H9 (cell line): ENCODE data around the gene MPHOSPH6. TPM values are rescaled to one million over a fixed set of nuclear protein-coding genes. Genes with fewer than 3 reads are reported as not detected.

ENCODE experiments used
- DNase-seq: peaks from one replicate; pipeline ENCODE4 v3.0.0-alpha.2; 2017
- H2AFZ ChIP-seq: one replicate; pipeline ENCODE4 v1.6.1; 2013; ENCODE audit warnings: mild to moderate bottlenecking, low read length, control low read depth, moderate library complexity
- H2AK5ac ChIP-seq: 2 replicates; pipeline ENCODE4 v1.6.1; 2013; ENCODE audit warnings: low read length, control low read depth, mixed read lengths; ENCODE audit not compliant: insufficient read length
- H2BK120ac ChIP-seq: one replicate; pipeline ENCODE4 v1.6.1; 2013; ENCODE audit warnings: low read depth, mild to moderate bottlenecking, low read length, control low read depth, inconsistent platforms; ENCODE audit not compliant: poor library complexity, severe bottlenecking
- H2BK12ac ChIP-seq: 2 replicates; pipeline ENCODE4 v1.6.1; 2013; ENCODE audit warnings: low read length, control low read depth, mixed read lengths, low read depth; ENCODE audit not compliant: insufficient read length
- H2BK15ac ChIP-seq: 2 replicates; pipeline ENCODE4 v1.6.1; 2013; ENCODE audit warnings: low read depth, low read length, control low read depth
- H2BK20ac ChIP-seq: one replicate; pipeline ENCODE4 v1.6.1; 2013; ENCODE audit warnings: low read depth, mild to moderate bottlenecking, low read length, control low read depth, inconsistent platforms; ENCODE audit not compliant: poor library complexity, severe bottlenecking
- H2BK5ac ChIP-seq: 2 replicates; pipeline ENCODE4 v1.6.1; 2013; ENCODE audit warnings: low read length, control low read depth, mixed read lengths; ENCODE audit not compliant: insufficient read length
- H3K14ac ChIP-seq: 2 replicates; pipeline ENCODE4 v1.6.1; 2013; ENCODE audit warnings: low read length, control low read depth; ENCODE audit not compliant: insufficient read depth
- H3K18ac ChIP-seq: 2 replicates; pipeline ENCODE4 v1.6.1; 2013; ENCODE audit warnings: low read depth, mild to moderate bottlenecking, mixed read lengths, low read length, control low read depth; ENCODE audit not compliant: insufficient read length
- H3K23ac ChIP-seq: 2 replicates; pipeline ENCODE4 v1.6.1; 2013; ENCODE audit warnings: low read length, control low read depth, mixed read lengths, low read depth; ENCODE audit not compliant: insufficient read length
- H3K23me2 ChIP-seq: 2 replicates; pipeline ENCODE4 v1.6.1; 2013; ENCODE audit warnings: low read depth, mild to moderate bottlenecking, mixed read lengths, low read length, control low read depth; ENCODE audit not compliant: insufficient read length, poor library complexity, severe bottlenecking
- H3K27ac ChIP-seq: 2 replicates; pipeline ENCODE4 v1.5.1; 2013; ENCODE audit warnings: low read length, control low read depth, mixed read lengths, low read depth; ENCODE audit not compliant: insufficient read length
- H3K27me3 ChIP-seq: 2 replicates; pipeline ENCODE4 v1.6.1; 2013; ENCODE audit warnings: low read length, control low read depth, inconsistent platforms; ENCODE audit not compliant: insufficient read depth
- H3K4ac ChIP-seq: 2 replicates; pipeline ENCODE4 v1.6.1; 2013; ENCODE audit warnings: low read depth, mild to moderate bottlenecking, control low read depth, inconsistent platforms, low read length, moderate library complexity
- H3K4me1 ChIP-seq: 2 replicates; pipeline ENCODE4 v1.6.1; 2013; ENCODE audit warnings: low read length, control low read depth, inconsistent platforms; ENCODE audit not compliant: insufficient read depth
- H3K4me2 ChIP-seq: 2 replicates; pipeline ENCODE4 v1.6.1; 2013; ENCODE audit warnings: low read length, control low read depth, mixed read lengths; ENCODE audit not compliant: insufficient read length, insufficient read depth
- H3K56ac ChIP-seq: 2 replicates; pipeline ENCODE4 v1.6.1; 2013; ENCODE audit warnings: low read depth, mild to moderate bottlenecking, mixed read lengths, low read length, control low read depth; ENCODE audit not compliant: insufficient read length
- H3K79me1 ChIP-seq: 2 replicates; pipeline ENCODE4 v1.6.1; 2013; ENCODE audit warnings: low read depth, mild to moderate bottlenecking, moderate library complexity, low read length, control low read depth, inconsistent platforms; ENCODE audit not compliant: insufficient read depth, poor library complexity, severe bottlenecking
- H3K79me2 ChIP-seq: 2 replicates; pipeline ENCODE4 v1.6.1; 2013; ENCODE audit warnings: low read length, control low read depth, inconsistent platforms; ENCODE audit not compliant: insufficient read depth
- H3K9ac ChIP-seq: 2 replicates; pipeline ENCODE4 v1.6.1; 2013; ENCODE audit warnings: low read length, control low read depth, mixed read lengths; ENCODE audit not compliant: insufficient read length; ENCODE audit errors: extremely low read depth
- H3K9me3 ChIP-seq: one replicate; pipeline ENCODE4 v1.6.1; 2013; ENCODE audit warnings: low read depth, low read length, inconsistent platforms; ENCODE audit not compliant: control insufficient read depth
- H3T11ph ChIP-seq: one replicate; pipeline ENCODE4 v1.6.1; 2013; ENCODE audit warnings: mild to moderate bottlenecking, low read length, control low read depth, inconsistent platforms
- H4K20me1 ChIP-seq: one replicate; pipeline ENCODE4 v1.6.1; 2013; ENCODE audit not compliant: control insufficient read depth, insufficient read length, insufficient read depth
- H4K5ac ChIP-seq: 2 replicates; pipeline ENCODE4 v1.6.1; 2013; ENCODE audit warnings: low read depth, mild to moderate bottlenecking, mixed read lengths, low read length, control low read depth; ENCODE audit not compliant: insufficient read length
- H4K8ac ChIP-seq: replicated peaks from 2 replicates; pipeline ENCODE4 v1.6.1; 2013; ENCODE audit warnings: low read length, control low read depth, mixed read lengths, low read depth; ENCODE audit not compliant: insufficient read length
- H4K91ac ChIP-seq: 2 replicates; pipeline ENCODE4 v1.6.1; 2013; ENCODE audit warnings: low read depth, mild to moderate bottlenecking, moderate library complexity, mixed read lengths, low read length, control low read depth; ENCODE audit not compliant: insufficient read length
- H3K27ac Mint-ChIP-seq, 3 experiments: 2 replicates in 2 of 3; 3 replicates in 1 of 3; pipeline ENCODE4 v1.8.0; 2020 to 2021; ENCODE audit warnings: mixed read lengths in 3 of 3, mild to moderate bottlenecking in 1 of 3, moderate library complexity in 1 of 3
- H3K27me3 Mint-ChIP-seq: 2 replicates; pipeline ENCODE4 v1.8.0; 2021; ENCODE audit warnings: low read depth, mild to moderate bottlenecking, moderate library complexity, mixed read lengths
- H3K36me3 Mint-ChIP-seq, 3 experiments: 2 replicates in 2 of 3; 3 replicates in 1 of 3; pipeline ENCODE4 v1.8.0; 2020 to 2021; ENCODE audit warnings: low read depth in 3 of 3, mixed read lengths in 3 of 3; ENCODE audit not compliant: insufficient read depth in 1 of 3
- H3K4me1 Mint-ChIP-seq, 2 experiments: 2 replicates each; pipeline ENCODE4 v1.8.0; 2020; ENCODE audit warnings: mixed read lengths in 2 of 2
- H3K4me3 Mint-ChIP-seq, 2 experiments: 2 replicates in 1 of 2; 3 replicates in 1 of 2; pipeline ENCODE4 v1.8.0; 2020 to 2021; ENCODE audit warnings: mild to moderate bottlenecking in 2 of 2, mixed read lengths in 2 of 2, moderate library complexity in 1 of 2
- H3K9me3 Mint-ChIP-seq, 2 experiments: 2 replicates in 1 of 2; 3 replicates in 1 of 2; pipeline ENCODE4 v1.8.0; 2020; ENCODE audit warnings: mild to moderate bottlenecking in 2 of 2, mixed read lengths in 2 of 2, moderate library complexity in 1 of 2
- CTCF ChIP-seq: fragments of 200-600 bp; sonication (generic); conservative IDR thresholded peaks from 3 replicates; pipeline ENCODE4 v1.8.0; 2021; ENCODE audit warnings: antibody characterized with exemption, mild to moderate bottlenecking
- WGBS: extraction: QIAGEN DNeasy Blood & Tissue Kit; methylation state at CpG from one replicate; pipeline ENCODE4 v1.1.7; 2013; ENCODE audit warnings: missing lambda C conversion rate, low lambda C conversion rate, mixed read lengths; ENCODE audit not compliant: insufficient read length; ENCODE audit errors: extremely low coverage; 5-methylcytosine and 5-hydroxymethylcytosine counted together
- total RNA-seq: library from RNA; stranded (reverse); gene quantifications from 2 replicates; pipeline ENCODE4 v1.2.1, GENCODE V29; 2021

MPHOSPH6 gene
- total RNA-seq, 1 experiment from 2014 or later = 38.3 TPM

GRCh38 chr16:82190386-82190785 is 20.4 kb upstream of the MPHOSPH6 start:
- H3K27me3 Mint-ChIP-seq = no peaks in the 10 kb centered on the region
- Histone ChIP-seq H3K14ac (no peak overlapping the region), H2BK20ac (no peak overlapping the region), H3K23ac (no peak overlapping the region), H3K9ac (no peak overlapping the region), H2AFZ (no peak overlapping the region), H4K91ac (no peak overlapping the region), H4K5ac (no peak overlapping the region), H3K4me1 (no peaks in the 10 kb centered on the region), H3K56ac (no peak overlapping the region), H3T11ph (no peak overlapping the region), H3K27ac (no peak overlapping the region), H3K9me3 (no peaks in the 10 kb centered on the region), H3K4ac (no peak overlapping the region), H2BK5ac (no peak overlapping the region), H3K79me2 (no peaks in the 10 kb centered on the region), H2AK5ac (no peak overlapping the region), H2BK12ac (no peak overlapping the region), H2BK15ac (no peak overlapping the region), H3K27me3 (no peaks in the 10 kb centered on the region), H3K79me1 (no peaks in the 10 kb centered on the region), H4K8ac (no peak overlapping the region), H3K23me2 (no peaks in the 10 kb centered on the region), H3K4me2 (no peak overlapping the region), H4K20me1 (no peaks in the 10 kb centered on the region), H3K18ac (no peak overlapping the region), H2BK120ac (no peak overlapping the region)
- no peak overlapping the region for H3K27ac Mint-ChIP-seq
- no CpG with 5 or more reads among the region's 2 CpGs for WGBS
- no peak for DNase-seq
- H3K4me3 Mint-ChIP-seq = no peak overlapping the region
- no peaks in the 10 kb centered on the region for H3K36me3 Mint-ChIP-seq
- no peaks in the 10 kb centered on the region for H3K9me3 Mint-ChIP-seq
- peaks cover 8% of the 10 kb centered on the region in 2 experiments for H3K4me1 Mint-ChIP-seq
- no peak for TF ChIP-seq CTCF
